GM11168 (cell line): Measurements from ENCODE around the gene KLHL22.
"Not testable (repeated sequence)": the region's sequence is repeated elsewhere in the genome, so short reads cannot be mapped to it uniquely, and the experiment has no call there.

Source experiments
- in situ Hi-C: fragments of 300-500 bp; cut with MboI; formaldehyde crosslinking; loops from one replicate; pipeline ENCODE4 v1.12.0; 2022; ENCODE audit warnings: low sequenced_read_pairs; ENCODE audit not compliant: unreplicated experiment

The KLHL22 gene

GRCh38 chr22:20472629-20473442 is 22.8 kb downstream of the KLHL22 start:
- in situ Hi-C loops, result no loop called here

DNA sequence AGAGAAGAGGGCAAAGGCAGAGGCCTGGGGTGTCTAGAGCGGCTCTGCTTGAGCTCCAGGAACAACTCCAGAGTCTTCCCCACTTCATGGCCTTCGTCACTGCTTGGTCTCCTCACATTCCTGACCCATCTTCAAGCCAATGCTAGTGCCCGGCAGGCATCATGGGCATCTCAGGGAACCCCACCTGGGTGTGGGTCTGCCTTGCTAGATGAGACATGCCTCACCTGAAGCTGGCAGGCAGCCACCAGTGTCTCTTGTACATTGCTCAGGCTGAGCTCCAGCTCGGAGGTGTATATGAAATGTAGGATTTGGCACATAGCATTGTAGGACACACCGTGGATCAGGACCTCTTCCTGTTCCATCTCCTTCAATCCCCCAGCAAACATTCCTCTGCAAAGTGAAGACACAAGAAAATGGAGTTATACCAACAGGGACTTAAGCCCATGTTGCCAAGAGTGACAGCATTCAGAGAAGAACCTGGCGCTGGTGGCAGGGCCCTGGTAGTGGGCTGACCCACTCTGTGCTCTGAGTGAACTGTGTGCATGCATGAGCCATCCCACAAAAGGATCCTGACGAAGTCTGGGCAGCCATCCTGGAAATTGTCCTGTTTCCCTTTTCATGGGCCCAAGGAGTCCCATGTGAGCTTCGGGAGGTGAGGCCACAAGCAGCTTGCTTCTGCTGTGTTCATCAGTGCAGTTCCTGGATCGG is 24.3 kb downstream of the KLHL22 start:
- in situ Hi-C loops, result no loop called here

DNA sequence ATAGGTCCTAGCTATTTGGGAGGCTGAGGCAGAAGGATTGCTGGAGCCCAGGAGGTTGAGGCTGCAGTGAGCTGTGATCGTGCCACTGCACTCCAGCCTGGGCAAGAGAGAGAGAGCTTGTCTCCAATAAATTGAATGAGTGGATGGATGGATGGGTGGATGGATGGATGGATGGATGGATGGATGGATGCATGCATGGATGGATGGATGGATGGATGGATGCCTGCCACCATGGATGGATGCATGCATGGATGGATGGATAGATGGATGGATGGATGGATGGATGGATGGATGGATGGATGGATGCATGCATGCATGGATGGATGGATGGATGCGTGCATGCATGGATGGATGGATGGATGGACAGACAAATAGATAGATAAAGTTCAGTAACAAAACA is 25.1 kb downstream of the KLHL22 start:
- in situ Hi-C loops, result not testable (repeated sequence)

GRCh38 chr22:20469110-20469868 is 26.3 kb downstream of the KLHL22 start:
- in situ Hi-C loops, result no loop called here

GRCh38 chr22:20466659-20467379 is 28.8 kb downstream of the KLHL22 start:
- in situ Hi-C loops, result no loop called here

DNA sequence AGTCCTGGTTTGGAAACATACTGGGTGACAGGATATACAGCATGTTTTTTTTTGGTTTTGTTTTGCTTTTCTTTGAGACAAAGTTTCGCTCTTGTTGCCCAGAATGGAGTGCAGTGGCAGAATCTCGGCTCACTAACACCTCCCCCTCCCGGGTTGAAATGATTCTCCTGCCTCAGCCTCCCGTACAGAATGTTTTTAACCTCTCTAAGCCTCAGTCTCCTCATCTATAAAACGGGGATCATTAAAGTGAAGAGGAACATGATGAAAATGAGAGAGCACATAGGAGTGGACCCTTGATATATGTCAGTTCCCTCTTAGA is 29.9 kb downstream of the KLHL22 start:
- in situ Hi-C loops, result no loop called here

DNA sequence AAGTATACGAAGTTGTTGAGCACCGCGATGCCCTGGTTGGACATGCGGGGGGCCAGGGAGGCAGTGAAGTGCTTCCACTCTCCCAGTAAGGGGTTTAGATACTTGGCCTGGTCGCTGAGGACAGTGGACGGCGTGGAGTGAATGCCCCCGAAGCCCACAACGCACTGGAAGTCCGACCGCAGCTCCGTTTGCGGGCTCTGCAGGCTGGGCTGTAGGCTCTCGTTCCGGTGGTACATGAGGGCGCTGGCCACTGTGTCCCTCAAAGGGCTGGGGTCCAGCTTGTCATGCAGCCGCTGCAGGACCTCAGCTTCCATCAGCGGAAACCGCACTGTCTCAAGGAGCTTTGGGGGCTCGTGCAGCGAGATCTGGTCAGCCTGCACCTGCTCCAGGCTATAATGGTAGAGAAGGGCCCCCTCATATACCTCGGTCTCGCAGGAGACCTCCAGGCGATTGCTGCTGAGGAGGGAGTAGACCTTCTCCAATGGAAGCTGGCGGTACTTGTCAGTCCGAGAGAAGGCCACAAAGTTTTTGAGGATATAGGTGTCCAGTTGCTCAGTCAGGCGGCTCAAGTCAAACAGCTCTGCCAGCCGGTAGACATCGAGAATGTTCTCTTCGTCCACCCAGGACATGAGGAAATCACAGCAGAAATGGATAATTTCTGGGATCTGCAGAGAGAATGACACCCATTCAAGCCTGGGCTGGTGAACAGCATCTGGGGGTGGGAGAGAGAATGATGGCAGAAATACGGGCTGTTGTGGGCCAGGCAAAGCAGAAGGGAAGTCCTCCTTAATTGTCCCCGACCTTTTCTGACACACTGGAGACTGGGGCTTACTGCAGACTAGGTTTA is 30.5 kb downstream of the KLHL22 start:
- in situ Hi-C loops, result no loop called here

DNA sequence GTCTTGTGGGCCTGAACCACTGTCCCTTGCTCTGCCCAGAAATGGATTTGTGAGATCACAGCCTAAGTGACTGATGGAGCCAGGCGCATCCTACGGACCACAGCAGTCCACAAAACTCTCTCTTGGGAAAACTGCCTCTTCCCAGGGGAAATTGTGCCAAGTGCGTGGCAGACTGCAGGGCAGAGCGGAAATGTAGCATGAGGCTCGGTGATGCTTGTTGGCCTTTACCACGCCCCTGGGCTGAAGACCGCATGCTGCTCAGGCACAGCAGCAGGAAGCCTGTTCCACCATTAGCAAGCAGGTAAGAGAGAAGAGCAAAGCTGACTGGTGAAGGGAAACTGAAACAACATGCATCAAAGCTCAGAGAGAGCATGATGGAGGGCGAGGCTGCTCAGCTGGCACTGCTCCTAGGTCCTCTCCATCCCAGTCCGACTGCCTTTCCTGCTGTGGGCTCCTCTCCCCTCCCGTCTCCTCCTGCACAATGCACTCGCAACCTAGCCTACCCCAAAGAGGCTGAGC is 31.4 kb downstream of the KLHL22 start:
- in situ Hi-C loops, result no loop called here

GRCh38 chr22:20463324-20464095 is 32.1 kb downstream of the KLHL22 start:
- in situ Hi-C loops, result no loop called here

GRCh38 chr22:20459862-20460261 is 35.7 kb downstream of the KLHL22 start:
- in situ Hi-C loops, result no loop called here

GRCh38 chr22:20459152-20459542 is 36.4 kb downstream of the KLHL22 start:
- in situ Hi-C loops, result no loop called here

GRCh38 chr22:20458530-20459151 is 37.0 kb downstream of the KLHL22 start:
- in situ Hi-C loops, result no loop called here

DNA sequence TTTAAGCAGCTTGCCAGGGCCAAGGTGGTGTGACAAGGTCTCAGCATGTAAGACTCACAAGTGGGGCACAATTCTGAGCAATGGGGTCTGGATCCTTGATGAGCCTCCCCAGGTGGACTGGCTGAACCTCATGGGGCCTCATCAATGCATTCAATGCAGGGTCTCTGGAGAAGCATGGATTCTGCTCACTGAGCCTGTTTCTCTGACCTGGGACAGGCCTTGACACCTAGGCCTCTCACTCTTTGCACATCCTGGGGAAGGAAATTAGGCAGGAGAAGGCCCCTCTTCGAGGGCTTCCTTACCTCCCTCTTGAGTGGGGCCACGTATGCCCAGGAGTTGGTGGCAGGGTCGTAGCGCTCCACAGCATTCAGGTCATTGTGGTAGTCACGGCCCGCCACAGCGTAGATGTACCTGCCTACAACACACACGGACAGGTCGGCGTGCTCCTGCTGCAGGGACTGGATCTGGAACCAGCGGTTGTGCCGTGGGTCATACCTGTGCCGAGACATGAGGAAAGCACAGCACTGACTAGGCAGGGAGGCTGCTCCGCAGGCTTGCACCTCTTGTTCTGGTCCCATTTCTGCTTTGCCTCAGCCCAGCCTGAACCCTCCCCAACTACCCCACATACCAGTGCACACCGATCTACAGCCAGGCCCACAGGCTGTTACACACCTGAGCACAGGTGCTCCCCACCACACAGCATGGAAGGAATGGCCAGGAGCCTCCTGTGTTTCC is 37.9 kb downstream of the KLHL22 start:
- in situ Hi-C loops, result no loop called here

GRCh38 chr22:20456722-20457076 is 38.9 kb downstream of the KLHL22 start:
- in situ Hi-C loops, result no loop called here

GRCh38 chr22:20456064-20456721 is 39.4 kb downstream of the KLHL22 start:
- in situ Hi-C loops, result no loop called here

DNA sequence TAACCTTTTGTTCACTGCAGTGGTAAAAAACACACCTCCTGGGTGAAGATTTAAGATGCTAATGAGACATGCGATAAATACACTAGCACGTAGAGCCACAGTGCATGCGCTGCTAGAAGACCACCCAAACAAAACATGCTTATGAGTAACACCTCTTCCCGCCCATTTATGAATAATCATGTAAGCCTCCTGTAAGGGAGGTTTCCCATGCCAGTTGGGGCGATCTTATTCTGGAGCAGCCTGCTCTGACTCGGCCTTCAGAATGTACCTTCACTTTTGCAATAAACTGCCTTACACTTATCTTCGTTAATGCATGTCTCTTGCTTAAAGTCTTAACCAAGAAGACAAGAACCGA is 39.9 kb downstream of the KLHL22 start:
- in situ Hi-C loops, result no loop called here

- in situ Hi-C loops, result no loop called here
Measured at GRCh38 chr22:20453222-20453621, 42.4 kb downstream of the KLHL22 start.
